ENCODE measurements around the gene PES1. TPM values are rescaled to one million over a fixed set of nuclear protein-coding genes. Genes with fewer than 3 reads are reported as not detected.
"Not testable (repeated sequence)": the region's sequence is repeated elsewhere in the genome, so short reads cannot be mapped to it uniquely, and the experiment has no call there.

Gene PES1
- total RNA-seq, 1 donor from 2014 or later: 60.3 TPM

DNA sequence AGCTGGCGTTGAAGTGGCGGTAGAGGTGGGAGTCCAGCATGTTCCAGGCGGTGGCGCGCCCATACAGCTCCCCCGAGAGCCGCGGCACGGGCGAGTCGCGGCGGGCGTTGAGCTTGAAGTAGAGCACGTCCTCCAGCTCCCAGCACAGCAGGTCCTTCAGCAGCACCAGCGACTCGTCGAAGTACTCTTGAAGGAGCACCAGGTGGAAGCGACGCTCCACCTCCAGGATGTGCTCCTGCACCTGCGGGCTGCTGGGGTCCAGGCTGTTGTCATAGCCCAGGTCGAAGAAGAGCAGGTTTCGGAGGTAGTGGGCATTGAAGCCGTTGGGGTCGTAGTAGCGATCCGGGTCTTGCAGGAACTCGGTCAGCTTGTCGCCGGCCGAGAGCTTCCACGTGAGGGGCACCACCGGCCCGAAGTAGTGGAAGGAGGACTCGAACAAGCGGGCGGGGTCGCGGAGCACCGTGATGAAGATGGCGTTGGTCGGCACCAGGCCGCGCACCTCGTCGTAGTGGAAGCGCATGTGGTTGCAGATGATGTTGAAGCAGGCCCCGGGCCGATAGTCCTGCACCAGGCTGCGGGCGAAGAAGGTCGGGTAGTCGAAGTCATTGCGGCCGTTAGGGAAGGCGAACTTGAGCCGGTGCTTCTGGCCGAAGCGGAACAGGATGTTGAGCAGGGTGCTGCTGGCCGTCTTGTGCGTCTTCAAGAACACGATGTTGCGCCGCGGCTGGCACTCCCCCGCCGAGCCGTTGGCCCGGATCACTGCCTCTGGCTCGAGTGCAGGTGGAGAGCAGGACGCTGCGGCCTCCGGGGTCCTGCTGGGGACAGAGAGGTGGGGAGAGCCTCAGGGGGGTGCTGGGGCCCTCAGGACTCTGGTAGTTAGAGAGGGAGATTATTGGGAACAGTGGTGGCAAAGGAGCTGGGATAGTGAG lies 36.2 kb downstream of the PES1 start:
- no peak for DNase-seq (ENCODE audit: low read depth in 2 of 2)

DNA sequence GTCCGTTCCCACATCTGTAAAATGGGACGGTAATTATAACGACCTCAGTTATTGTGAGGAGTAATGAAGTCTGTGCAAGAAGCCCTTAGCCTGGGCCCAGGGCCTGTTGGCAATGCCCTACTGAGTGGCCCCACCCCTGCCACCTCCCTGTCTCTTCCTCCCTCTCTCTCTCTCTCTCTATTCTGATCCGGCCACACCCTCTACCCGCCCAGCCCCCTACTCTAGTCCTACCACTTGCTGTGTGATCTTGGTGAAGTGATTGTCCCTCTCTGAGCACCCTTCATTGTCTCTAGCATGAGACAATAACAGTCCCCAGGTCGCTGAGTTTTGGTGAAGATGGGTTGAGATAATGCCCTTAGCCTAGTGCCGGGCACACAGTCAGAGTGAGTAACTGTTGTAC lies 37.7 kb downstream of the PES1 start:
- no peak for DNase-seq (ENCODE audit: low read depth in 2 of 2)

DNA sequence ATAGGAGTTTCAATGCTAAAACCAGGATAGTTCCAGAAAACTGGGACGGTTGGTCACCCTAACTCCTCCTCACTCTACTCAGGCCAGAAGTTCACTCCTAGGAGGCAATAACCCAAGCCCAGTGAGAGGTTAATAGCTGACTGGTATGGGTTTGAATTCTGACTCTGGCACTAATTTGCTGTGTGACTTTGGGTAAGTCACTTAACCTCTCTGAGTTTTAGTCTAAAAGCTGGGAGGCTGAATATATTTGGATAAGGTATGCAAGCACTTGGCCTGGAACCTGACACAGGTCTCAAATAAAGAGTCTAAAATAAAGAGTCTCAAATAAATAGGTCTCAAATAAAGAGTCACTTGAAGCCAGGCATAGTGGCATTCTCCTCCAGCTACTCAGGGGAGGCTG lies 39.0 kb downstream of the PES1 start:
- no peak for DNase-seq (ENCODE audit: low read depth in 2 of 2)

DNA sequence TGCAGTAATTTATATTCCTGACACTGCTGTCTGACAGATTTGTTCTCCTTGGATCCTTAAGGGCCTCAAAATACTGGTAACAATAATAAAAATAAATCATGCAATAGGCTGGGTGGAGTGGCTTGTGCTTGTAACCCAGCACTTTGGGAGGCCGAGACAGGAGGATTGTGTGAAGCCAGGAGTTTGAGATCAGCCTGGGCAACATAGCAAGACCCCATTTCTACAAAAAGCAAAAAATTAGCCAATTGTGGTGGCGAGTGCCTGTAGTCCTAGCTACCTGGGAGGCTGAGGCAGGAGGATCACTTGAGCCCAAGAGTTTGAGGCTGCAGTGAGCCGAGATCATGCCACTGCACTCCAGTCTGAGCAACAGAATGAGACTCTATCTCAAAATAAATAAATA lies 39.9 kb downstream of the PES1 start:
- not testable (repeated sequence) for DNase-seq (ENCODE audit: low read depth in 2 of 2)

DNA sequence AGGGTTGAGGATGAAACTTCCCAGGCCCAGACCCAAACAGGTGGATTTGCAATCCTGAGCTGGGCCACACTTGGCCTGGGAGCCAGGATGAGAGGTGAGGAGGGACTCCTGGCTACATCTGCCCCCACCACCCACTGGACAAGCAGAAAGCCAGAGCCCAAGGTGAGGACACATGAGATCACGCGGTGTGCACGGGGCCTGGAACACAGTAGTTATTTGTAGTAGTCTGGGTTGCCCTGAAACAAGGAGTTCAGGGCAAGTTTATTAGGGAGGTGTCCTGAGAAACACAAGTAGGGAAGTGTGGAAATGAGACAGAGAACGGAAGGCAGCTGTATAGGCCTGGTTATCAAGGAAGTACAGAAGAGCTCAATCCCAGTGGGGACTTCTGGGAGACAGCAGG lies 44.5 kb downstream of the PES1 start:
- DNase-seq (ENCODE audit: low read depth in 2 of 2): no peak

DNA sequence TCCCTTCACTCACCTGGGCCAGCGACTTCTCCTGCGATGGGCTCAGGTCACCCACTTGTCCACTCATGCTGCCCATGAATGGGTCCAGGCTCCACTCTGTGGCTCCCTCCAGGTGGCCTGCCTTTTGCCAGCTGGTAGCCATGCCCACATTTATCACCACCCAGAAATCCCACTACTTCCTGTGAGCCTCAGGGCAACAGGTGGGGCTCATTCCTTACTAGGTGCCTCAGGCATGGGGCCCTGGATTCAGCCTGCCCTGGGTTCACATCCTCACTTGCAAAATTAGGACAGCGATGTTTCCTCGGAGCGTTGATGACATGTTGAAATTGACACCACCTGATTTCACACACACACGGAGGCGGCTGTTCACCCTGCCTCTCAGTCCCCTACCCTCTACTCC lies 45.1 kb downstream of the PES1 start, which contains the start of gene SEC14L6:
TSS of gene SEC14L6 (minus strand) at position 126 of the 400 bp plus-strand sequence. CDS start at position 67, 59 bp downstream.
- DNase-seq (ENCODE audit: low read depth in 2 of 2): no peak

DNA sequence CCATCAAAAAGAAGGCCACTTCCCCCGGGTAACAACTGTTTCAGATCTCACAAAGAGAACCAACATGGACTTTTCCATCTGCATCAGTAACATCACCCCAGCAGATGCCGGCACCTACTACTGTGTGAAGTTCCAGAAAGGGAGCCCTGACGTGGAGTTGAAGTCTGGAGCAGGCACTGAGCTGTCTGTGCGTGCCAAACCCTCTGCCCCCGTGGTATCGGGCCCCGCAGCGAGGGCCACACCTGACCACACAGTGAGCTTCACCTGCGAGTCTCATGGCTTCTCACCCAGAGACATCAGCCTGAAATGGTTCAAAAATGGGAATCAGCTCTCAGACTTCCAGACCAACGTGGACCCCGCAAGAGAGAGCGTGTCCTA lies 48.9 kb downstream of the PES1 start:
- DNase-seq (ENCODE audit: low read depth in 2 of 2): no peak

DNA sequence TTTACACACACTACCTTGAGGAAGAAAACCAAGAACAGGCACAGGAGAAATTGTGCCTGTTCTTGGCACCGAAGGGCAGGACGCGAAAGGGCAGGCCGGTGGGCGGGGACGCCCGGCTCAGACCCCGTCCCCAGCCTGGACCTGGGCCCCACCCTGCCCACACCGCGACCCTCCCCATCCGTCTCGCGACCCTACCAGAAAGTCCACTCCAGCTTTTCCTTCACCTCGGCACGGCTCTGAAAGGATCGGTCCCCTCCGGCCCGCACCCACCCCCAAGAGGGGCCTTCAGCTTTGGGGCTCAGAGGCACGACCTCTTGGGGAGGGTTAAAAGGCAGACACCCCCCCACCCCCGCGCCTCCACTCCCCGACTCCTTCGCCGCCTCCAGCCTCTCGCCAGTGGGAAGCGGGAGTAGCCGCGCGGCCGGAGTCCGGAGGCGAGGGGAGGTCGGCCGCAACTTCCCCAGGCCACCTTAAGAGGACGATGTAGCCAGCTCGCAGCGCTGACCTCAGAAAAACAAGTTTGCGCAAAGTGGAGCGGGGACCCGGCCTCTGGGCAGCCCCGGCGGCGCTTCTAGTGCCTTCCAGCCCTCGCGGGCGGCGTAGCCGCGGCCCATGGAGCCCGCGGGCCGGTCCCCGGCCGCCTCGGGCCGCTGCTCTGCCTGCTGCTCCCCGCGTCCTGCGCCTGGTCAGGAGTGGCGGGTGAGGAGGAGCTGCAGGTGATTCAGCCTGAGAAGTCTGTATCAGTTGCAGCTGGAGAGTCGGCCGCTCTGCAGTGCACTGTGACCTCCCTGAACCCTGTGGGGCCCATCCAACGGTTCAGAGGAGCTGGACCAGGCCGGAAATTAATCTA lies 49.5 kb downstream of the PES1 start:
- DNase-seq (ENCODE audit: low read depth in 2 of 2): no peak

DNA sequence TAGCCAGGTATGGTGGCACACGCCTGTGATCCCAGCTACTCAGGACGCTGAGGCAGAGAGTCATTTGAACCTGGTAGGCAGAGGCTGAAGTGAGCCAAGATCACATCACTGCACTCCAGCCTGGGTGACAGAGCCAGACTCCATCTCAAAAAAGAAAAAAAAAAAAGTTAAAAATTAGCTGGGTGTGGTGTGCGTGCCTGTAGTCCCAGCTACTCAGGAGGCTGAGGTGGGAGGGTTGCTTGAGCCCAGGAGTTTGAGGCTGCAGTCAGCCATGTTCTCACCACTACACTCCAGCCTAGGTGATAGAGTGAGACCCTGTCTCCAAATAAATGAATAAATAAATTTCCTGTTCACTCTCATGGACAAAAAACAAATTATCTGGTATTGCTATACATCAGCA lies 50.2 kb downstream of the PES1 start:
- not testable (repeated sequence) for DNase-seq (ENCODE audit: low read depth in 2 of 2)

DNA sequence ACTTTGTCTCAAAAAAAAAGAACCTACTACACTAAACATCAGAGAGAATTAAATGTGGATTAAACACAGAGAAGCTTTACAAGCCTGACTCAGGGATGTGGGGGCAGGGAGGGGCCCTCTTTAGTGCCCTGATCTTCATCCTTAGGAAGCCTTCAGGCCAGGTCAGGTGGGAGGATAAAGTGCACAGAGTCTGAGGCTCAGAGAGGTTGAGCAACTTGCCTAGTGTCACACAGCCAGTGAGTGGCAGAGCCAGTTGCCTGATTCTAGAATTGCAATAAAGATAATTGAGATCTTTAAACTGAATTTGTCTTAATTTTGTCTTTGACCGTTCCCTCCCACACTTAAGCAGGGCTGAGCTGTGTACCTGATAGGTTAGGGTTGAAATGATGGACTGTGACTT lies 52.3 kb downstream of the PES1 start:
- DNase-seq (ENCODE audit: low read depth in 2 of 2): no peak

DNA sequence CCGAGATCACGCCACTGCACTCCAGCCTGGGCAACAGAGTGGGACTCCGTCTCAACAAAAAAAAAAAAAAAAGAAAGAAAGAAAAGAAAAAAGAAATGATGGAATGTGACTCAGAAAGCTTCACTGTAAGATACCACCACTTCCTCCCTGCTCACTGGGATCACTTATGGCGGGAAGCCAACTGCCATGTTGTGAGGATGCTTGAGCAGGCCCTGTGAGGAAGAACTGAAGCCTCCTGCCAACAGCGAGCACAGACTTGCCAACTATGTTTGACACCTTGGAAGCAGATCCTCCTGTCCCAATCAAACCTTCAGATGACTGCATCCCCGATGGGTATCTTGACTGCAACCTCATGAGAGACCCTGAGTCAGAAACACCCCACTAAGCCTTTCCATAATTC lies 53.4 kb downstream of the PES1 start:
- DNase-seq (ENCODE audit: low read depth in 2 of 2): no peak

DNA sequence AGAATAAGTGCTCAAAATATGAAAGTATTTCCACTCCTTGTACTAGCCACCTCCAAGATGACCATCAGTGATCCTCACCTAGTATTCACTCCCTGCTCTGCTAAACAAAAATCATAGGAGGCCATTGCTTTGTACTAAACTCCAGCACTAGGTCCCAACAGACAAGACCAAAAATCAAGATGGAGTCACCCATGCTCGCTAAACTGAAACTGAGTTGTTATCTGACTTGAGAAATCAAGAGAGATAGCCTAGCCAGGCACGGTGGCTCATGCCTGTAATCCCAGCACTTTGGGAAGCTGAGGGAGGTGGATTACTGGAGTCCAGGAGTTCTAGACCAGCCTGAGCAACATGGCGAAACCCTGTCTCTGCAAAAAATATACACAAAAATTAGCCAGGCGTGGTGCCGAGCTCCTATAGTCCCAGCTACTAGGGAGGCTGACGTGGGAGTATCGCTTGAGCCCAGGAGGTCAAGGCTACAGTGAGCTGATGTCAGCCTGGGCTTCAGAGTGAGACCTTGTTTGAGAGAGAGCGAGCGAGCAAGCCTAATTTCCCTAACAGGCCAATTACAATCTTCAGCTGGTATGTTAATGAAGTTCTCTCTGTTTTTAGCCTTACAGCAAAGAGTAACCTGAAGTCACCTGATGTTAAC lies 54.5 kb downstream of the PES1 start:
- DNase-seq (ENCODE audit: low read depth in 2 of 2): no peak

DNA sequence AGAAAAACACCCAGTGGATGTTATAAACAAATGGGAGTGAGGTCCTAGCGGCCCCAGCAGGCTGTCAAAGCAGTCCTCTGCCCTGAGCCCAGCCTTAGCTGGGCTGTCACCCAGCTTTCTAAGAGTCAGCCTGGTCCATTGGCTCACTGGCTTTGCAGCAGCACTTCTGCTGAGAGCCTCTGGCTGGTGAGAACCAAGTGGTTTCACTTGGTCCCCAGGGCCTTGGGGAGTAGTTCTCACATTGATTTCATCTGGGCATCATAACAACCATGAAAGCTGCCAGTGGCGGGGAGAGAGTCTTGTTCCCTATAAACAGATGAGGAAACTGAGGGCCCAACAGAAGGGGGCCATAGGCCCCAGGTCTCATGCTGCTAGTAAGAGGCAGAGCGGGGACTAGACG lies 56.5 kb downstream of the PES1 start:
- DNase-seq (ENCODE audit: low read depth in 2 of 2): no peak

DNA sequence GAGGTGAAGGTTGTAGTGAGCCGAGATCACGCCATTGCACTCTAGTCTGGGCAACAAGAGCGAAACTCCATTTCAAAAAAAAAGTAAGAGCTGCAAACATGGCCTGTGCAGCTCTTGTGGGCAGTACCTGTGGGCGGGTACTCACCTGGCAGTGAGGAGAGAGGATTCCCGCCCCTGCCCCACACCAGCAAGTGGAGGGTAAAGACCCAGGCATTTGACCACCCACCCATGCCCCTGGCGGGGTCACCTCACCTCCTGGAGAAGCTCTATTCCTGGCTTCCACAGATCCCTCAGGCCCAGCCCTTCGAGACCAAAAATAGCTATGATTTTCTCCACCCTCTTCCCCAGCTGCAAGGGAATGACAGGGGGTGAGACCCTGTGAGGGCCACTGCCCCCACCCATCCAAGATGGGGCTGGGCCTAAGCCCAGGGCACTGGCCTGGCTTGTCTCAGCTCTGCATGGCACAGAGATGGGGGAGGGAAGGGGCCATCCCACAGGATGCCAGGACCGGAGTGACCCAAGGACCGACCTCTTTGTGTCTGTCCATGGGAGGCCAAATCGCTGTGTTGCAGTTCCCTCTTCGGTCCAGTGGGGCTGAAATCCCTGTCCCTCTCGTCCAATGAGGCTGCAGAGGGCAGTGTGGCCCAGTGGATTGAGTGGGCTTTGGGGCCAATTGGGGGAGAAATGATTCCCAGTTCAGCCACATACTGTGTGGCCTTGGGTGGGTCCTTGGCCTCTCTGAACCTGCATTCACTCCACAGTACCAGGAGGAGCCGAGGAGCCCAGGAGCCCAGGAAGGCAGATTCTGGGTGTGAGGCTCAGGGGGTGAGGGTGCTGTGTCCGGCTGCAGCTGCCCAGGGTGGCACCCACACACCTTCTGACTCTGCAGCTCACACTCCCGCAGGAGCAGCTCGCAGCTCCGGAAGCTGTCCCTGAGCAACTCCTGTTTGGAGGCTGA lies 59.8 kb downstream of the PES1 start:
- DNase-seq (ENCODE audit: low read depth in 2 of 2): no peak

DNA sequence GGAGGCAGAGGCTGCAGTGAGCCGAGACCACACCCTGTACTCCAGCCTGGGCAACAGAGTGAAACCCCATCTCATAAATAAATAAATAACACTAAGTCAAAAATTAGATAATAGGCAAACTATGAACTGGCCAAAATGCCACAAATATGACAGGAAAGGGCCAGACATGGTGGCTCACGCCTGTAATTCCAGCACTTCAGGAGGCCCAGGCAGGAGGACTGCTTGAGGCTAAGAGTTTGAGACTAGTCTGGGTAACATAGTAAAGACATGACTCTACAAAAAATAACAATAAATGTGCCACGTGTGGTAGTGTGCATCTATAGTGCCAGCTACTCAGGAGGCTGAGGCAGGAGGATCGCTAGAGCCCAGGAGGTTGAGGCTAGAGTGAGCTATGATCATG lies 65.1 kb downstream of the PES1 start:
- no peak for DNase-seq (ENCODE audit: low read depth in 2 of 2)

Other genes with a start within 250 kb of the PES1 start
- gene SF3A1, start 235.0 kb downstream of the PES1 start, total RNA-seq: 11.3 and 17.3 TPM in 2 replicates
- gene CCDC157, start 234.9 kb downstream of the PES1 start, total RNA-seq: 1.3 and 1.5 TPM in 2 replicates
- 12.5 and 21.1 TPM in 2 replicates for gene RNF215, start 204.5 kb downstream of the PES1 start, total RNA-seq
- gene SEC14L2, start 194.9 kb downstream of the PES1 start, total RNA-seq: 11.7 and 14.8 TPM in 2 replicates
- 31.0 and 33.6 TPM in 2 replicates for gene MTFP1, start 166.1 kb downstream of the PES1 start, total RNA-seq
- gene SEC14L3, start 119.9 kb downstream of the PES1 start, total RNA-seq: not detected in 2 replicates
- gene SEC14L4, start 86.2 kb downstream of the PES1 start, total RNA-seq: 0.13 and 0.51 TPM in 2 replicates
- under 0.01 and 0.13 TPM in 2 replicates for gene SEC14L6, start 45.2 kb downstream of the PES1 start, total RNA-seq
- gene GAL3ST1, start 17.2 kb downstream of the PES1 start, total RNA-seq: 0.13 TPM in 1 of 2 replicates, not detected in the other
- gene TCN2, start 15.3 kb upstream of the PES1 start, total RNA-seq: 18.2 and 29.5 TPM in 2 replicates
- gene SLC35E4, start 43.9 kb upstream of the PES1 start, total RNA-seq: 26.4 and 31.3 TPM in 2 replicates
- gene DUSP18, start 76.0 kb upstream of the PES1 start, total RNA-seq: 10.1 and 13.3 TPM in 2 replicates
- gene OSBP2, start 103.0 kb upstream of the PES1 start, total RNA-seq: 16.6 and 19.4 TPM in 2 replicates